A549 (cell line): Measurements from ENCODE around the gene TM4SF1. TPM values are rescaled to one million over a fixed set of nuclear protein-coding genes. Genes with fewer than 3 reads are reported as not detected.

ENCODE experiments used
- ATAC-seq, 2 experiments: fragments of 200-7000 bp in 1 of 2; fragments of >200 bp in 1 of 2; cut with Nextera tagmentation in 1 of 2; cut with Tn5 transposase in 1 of 2; 3 replicates each; pipeline versions ENCODE4 v1.8.0 to v1.9.1; 2018 to 2020; ENCODE audit warnings: mild to moderate bottlenecking in 1 of 2, moderate library complexity in 1 of 2
- CTCF ChIA-PET: fragments of 300-600 bp; sonication (Branson Sonifier 250); formaldehyde crosslinking; extraction: SDS; loops from one replicate; lab custom pipeline; 2021; ENCODE audit warnings: antibody characterized with exemption, inconsistent platforms; lab: Yijun Ruan, JAX
- POLR2A ChIA-PET: fragments of 350-600 bp; formaldehyde crosslinking; extraction: SDS; loops from one replicate; lab custom pipeline; 2021; ENCODE audit warnings: antibody characterized with exemption, inconsistent platforms; lab: Yijun Ruan, JAX
- DNase-seq, 2 experiments: peaks; one replicate each; pipeline versions ENCODE4 v3.0.0 to v3.0.0-alpha.2; 2011 to 2016; ENCODE audit warnings: low read depth in 1 of 2, low spot score in 1 of 2
- FAIRE-seq: peaks from 2 replicates; lab custom pipeline; 2011; peaks lifted over from hg19 to GRCh38; lab: Jason Lieb, UNC
- H3K27ac ChIP-seq, 2 experiments: fragments of >200 bp; sonication (Bioruptor Twin); formaldehyde crosslinking; 3 replicates each; pipeline ENCODE4 v1.5.1; 2016 to 2017
- H3K4me1 ChIP-seq: fragments of >200 bp; sonication (Bioruptor Twin); formaldehyde crosslinking; 3 replicates; pipeline ENCODE4 v1.6.1; 2016
- H3K4me2 ChIP-seq: fragments of >200 bp; sonication (Bioruptor Twin); formaldehyde crosslinking; 3 replicates; pipeline ENCODE4 v1.6.1; 2016
- H3K4me3 ChIP-seq: fragments of >200 bp; sonication (Bioruptor Twin); formaldehyde crosslinking; 3 replicates; pipeline ENCODE4 v1.5.1; 2016
- H3K9me3 ChIP-seq: fragments of >200 bp; sonication (Bioruptor Twin); formaldehyde crosslinking; 3 replicates; pipeline ENCODE4 v1.6.1; 2016
- BHLHE40 ChIP-seq: IDR thresholded peaks from 2 replicates; pipeline ENCODE4 v1.6.1; 2012; ENCODE audit warnings: low read depth, low read length, inconsistent platforms
- CBX8 ChIP-seq: fragments of 200-600 bp; sonication (generic); IDR thresholded peaks from 2 replicates; pipeline ENCODE4 v1.6.1; 2016
- EHMT2 ChIP-seq: fragments of 200-600 bp; sonication (generic); IDR thresholded peaks from 2 replicates; pipeline ENCODE4 v1.6.1; 2016; ENCODE audit warnings: antibody characterized with exemption, low read depth, mild to moderate bottlenecking, moderate library complexity
- EP300 ChIP-seq, 2 experiments: fragments of >200 bp; sonication (Bioruptor Twin); formaldehyde crosslinking; IDR thresholded peaks; 2 replicates in 1 of 2; 3 replicates in 1 of 2; pipeline ENCODE4 v1.6.1; 2016 to 2017
- HDAC2 ChIP-seq: fragments of 200-600 bp; sonication (generic); IDR thresholded peaks from 2 replicates; pipeline ENCODE4 v1.6.1; 2016
- HOXA7 ChIP-seq: fragments of 250-450 bp; sonication (Bioruptor Pico); IDR thresholded peaks from 2 replicates; pipeline ENCODE4 v1.5.0; 2020; ENCODE audit warnings: mild to moderate bottlenecking, moderate library complexity
- HOXB13 ChIP-seq: fragments of 250-450 bp; sonication (Bioruptor Pico); IDR thresholded peaks from 2 replicates; pipeline ENCODE4 v1.5.0; 2020; ENCODE audit warnings: low read depth, mild to moderate bottlenecking, moderate library complexity
- HOXB5 ChIP-seq: fragments of 250-450 bp; sonication (Bioruptor Pico); IDR thresholded peaks from 2 replicates; pipeline ENCODE4 v1.5.0; 2020; ENCODE audit warnings: mild to moderate bottlenecking, moderate library complexity
- KDM5A ChIP-seq: fragments of 200-600 bp; sonication (generic); IDR thresholded peaks from 2 replicates; pipeline ENCODE4 v1.6.1; 2016; ENCODE audit warnings: antibody characterized with exemption, mild to moderate bottlenecking
- MAZ ChIP-seq: fragments of 150-350 bp; IDR thresholded peaks from 2 replicates; pipeline ENCODE4 v1.6.1; 2014; ENCODE audit warnings: antibody characterized with exemption, low read depth, low read length, borderline replicate concordance
- MYC ChIP-seq: IDR thresholded peaks from 2 replicates; pipeline ENCODE4 v1.6.1; 2012; ENCODE audit warnings: mild to moderate bottlenecking, inconsistent platforms, low read length, improper control_type of control experiment, borderline replicate concordance
- NR3C1 ChIP-seq: fragments of >200 bp; sonication (Bioruptor Twin); formaldehyde crosslinking; IDR thresholded peaks from 3 replicates; pipeline ENCODE4 v1.6.1; 2017
- POLR2A ChIP-seq: IDR thresholded peaks from 2 replicates; pipeline ENCODE4 v1.6.1; 2012; ENCODE audit warnings: mild to moderate bottlenecking, low read length
- RFX5 ChIP-seq: fragments of 450-650 bp; IDR thresholded peaks from 2 replicates; pipeline ENCODE4 v1.7.1; 2014; ENCODE audit warnings: antibody characterized with exemption, mild to moderate bottlenecking, moderate library complexity
- SMC3 ChIP-seq: fragments of >200 bp; sonication (Bioruptor Twin); formaldehyde crosslinking; IDR thresholded peaks from 3 replicates; pipeline ENCODE4 v1.6.1; 2018; ENCODE audit warnings: inconsistent platforms
- ZC3H11A ChIP-seq: fragments of 450-650 bp; IDR thresholded peaks from 2 replicates; pipeline ENCODE4 v1.6.1; 2014; ENCODE audit warnings: antibody characterized with exemption, mild to moderate bottlenecking
- ZFP36 ChIP-seq: fragments of 450-650 bp; IDR thresholded peaks from 2 replicates; pipeline ENCODE4 v1.6.1; 2014; ENCODE audit warnings: borderline replicate concordance; ENCODE audit not compliant: partially characterized antibody
- WGBS: methylation state at CpG from one replicate; pipeline ENCODE4 v1.1.6; 2017; ENCODE audit errors: missing lambda C conversion rate; 5-methylcytosine and 5-hydroxymethylcytosine counted together
- polyA plus RNA-seq, 4 experiments: library from polyadenylated mRNA; depleted of rRNA in 3 of 4; stranded (reverse); fragments of >200 nt; fragmentation: RNase III in 1 of 4; extraction: RNeasy Plus Mini Kit Qiagen cat#74134 plus additional on column Dnase treatment in 1 of 4; gene quantifications; 2 replicates in 3 of 4; 3 replicates in 1 of 4; pipeline ENCODE4 v1.2.3, GENCODE V29; 2011 to 2017
- TF ChIP-seq, protein P1 (sequence below): fragments of 450-650 bp; IDR thresholded peaks from 2 replicates; pipeline ENCODE4 v1.6.1; 2014; ENCODE audit warnings: antibody characterized with exemption
- TF ChIP-seq, protein P2 (sequence below): fragments of 150-350 bp; IDR thresholded peaks from 2 replicates; pipeline ENCODE4 v1.6.1; 2014; ENCODE audit warnings: low read depth, mild to moderate bottlenecking, low read length
- TF ChIP-seq, protein P3 (sequence below): fragments of >200 bp; sonication (Bioruptor Twin); formaldehyde crosslinking; IDR thresholded peaks from 3 replicates; pipeline ENCODE4 v1.5.1; 2016
- TF ChIP-seq, protein P4 (sequence below): IDR thresholded peaks from 2 replicates; pipeline ENCODE4 v1.6.1; 2012
- TF ChIP-seq, protein P5 (sequence below): fragments of 200-600 bp; sonication (generic); IDR thresholded peaks from 2 replicates; pipeline ENCODE4 v1.6.1; 2016; ENCODE audit warnings: antibody characterized with exemption, mild to moderate bottlenecking, moderate library complexity
- TF ChIP-seq, protein P6 (sequence below): fragments of >200 bp; sonication (Bioruptor Twin); formaldehyde crosslinking; IDR thresholded peaks from 3 replicates; pipeline ENCODE4 v1.6.1; 2016
- TF ChIP-seq, protein P7 (sequence below): fragments of 250-450 bp; sonication (Bioruptor Pico); IDR thresholded peaks from 2 replicates; pipeline ENCODE4 v1.5.0; 2021; ENCODE audit warnings: mild to moderate bottlenecking, moderate library complexity, borderline replicate concordance

Gene TM4SF1
- polyA plus RNA-seq, 2 of the 4 experiments (the other 2 are of a cell fraction): 828 to 1,208 TPM

DNA sequence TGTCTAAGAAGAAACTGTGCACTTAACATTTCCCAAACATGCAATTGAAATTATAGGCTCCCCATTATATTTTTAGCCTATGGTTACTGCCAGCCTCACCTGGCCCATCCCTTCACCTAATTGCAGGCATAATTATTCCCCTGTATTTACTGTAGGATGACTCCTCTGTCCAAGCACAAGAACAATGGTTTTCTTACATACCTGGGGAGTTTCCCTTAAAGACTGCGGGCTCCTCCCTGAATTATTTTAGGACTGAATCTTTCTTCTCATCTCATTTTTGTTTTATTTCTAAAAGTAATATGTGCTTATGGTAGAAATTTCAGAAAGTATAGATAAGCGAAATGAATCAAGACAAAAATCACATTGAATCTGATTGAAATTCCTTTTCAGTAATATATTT is 11.4 kb downstream of the TM4SF1 start:
- no peak for TF ChIP-seq HDAC2
- TF ChIP-seq MYC: no peak
- no peak for TF ChIP-seq POLR2A
- no peak for TF ChIP-seq EP300 (IDR thresholded peaks at IDR 0.05)
- TF ChIP-seq ZFP36: no peak
- TF ChIP-seq, protein P1, sequence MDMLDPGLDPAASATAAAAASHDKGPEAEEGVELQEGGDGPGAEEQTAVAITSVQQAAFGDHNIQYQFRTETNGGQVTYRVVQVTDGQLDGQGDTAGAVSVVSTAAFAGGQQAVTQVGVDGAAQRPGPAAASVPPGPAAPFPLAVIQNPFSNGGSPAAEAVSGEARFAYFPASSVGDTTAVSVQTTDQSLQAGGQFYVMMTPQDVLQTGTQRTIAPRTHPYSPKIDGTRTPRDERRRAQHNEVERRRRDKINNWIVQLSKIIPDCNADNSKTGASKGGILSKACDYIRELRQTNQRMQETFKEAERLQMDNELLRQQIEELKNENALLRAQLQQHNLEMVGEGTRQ: no peak
- peaks cover 50% of the 10 kb centered on the region for H3K4me1 ChIP-seq
- 91% methylated on average over 2 of the region's 2 CpGs for WGBS
- no peaks in the 10 kb centered on the region for H3K9me3 ChIP-seq
- peak overlapping the region in 1 of 2 experiments; percentile 13; a peak in 2 of 6 replicates for H3K27ac ChIP-seq
- no peak overlapping the region for H3K4me3 ChIP-seq
- H3K4me2 ChIP-seq: no peak overlapping the region
- no peak for DNase-seq
- no peak for ATAC-seq
- ChIA-PET POLR2A (no interaction called here), CTCF (interaction anchor here (0.9 to 1.7 kb wide), 2 partner anchors 18 to 115 kb away, joined by 4 read pairs; no protein-coding TSS in a partner anchor)
- no peak for FAIRE-seq

DNA sequence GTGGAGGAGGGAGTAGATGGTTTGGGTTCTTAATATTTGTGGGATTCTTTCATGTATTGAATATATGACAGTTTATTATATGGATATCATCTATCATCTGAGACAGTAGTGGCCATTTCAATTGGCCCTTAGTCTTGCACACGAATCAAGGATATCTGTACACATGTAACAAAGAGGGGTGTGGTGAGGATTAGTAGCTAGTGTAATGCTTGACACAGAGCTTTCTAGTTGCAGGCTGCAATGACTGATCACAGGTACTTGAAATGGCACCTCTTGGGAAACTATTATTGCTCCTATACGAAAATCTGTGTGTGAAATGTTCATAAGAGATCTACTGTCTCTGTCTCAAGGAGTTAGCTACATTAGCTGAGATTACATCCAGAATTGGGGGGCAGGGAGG is 12.8 kb downstream of the TM4SF1 start:
- POLR2A ChIA-PET: no interaction called here
- H3K4me1 ChIP-seq: peaks cover 36% of the 10 kb centered on the region
- FAIRE-seq: no peak
- no peak for DNase-seq
- TF ChIP-seq MAZ (no peak), EHMT2 (no peak)
- 93% methylated on average over 2 of the region's 2 CpGs for WGBS
- no peak for ATAC-seq
- CTCF ChIA-PET: interaction anchor here (0.7 to 5.3 kb wide), 3 partner anchors 11 to 244 kb away, joined by 4 to 29 read pairs (median 5); no protein-coding TSS in a partner anchor
- no peak overlapping the region for H3K27ac ChIP-seq
- no peak overlapping the region for H3K4me2 ChIP-seq
- H3K4me3 ChIP-seq: no peak overlapping the region
- no peaks in the 10 kb centered on the region for H3K9me3 ChIP-seq

DNA sequence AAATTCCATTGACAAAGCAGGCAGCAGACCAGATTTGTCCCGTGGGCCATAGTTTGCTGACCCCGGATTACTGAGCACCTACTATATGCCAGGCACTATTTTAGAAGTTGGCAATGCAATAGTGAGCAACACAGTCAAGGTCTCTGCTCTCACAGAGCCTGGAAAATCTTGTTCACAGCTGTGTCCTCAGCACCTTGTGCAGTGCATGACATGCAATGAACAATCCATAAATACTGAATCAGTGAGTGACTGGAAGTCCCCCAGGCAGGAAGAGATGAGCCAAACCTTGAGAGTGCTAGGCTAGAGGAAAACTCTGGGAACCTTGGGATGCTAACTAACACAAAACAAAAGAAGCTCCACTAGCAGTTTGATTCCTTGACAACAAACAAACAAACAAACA is 14.4 kb downstream of the TM4SF1 start:
- ATAC-seq: no peak

More for the DNA sequence above, 14.4 kb downstream of the TM4SF1 start:
- Histone ChIP-seq H3K4me1 (peaks cover 20% of the 10 kb centered on the region), H3K9me3 (no peaks in the 10 kb centered on the region), H3K4me2 (no peak overlapping the region), H3K4me3 (no peak overlapping the region)
- no peak for DNase-seq
- 90% methylated on average over 2 of the region's 2 CpGs for WGBS
- ChIA-PET POLR2A (no interaction called here), CTCF (interaction anchor here (0.6 to 5.3 kb wide), 7 partner anchors 9 to 397 kb away, joined by 3 to 29 read pairs (median 3); partner anchors contain the start of gene TM4SF18)
- FAIRE-seq: no peak
- TF ChIP-seq NR3C1: no peak
- TF ChIP-seq, protein P2, sequence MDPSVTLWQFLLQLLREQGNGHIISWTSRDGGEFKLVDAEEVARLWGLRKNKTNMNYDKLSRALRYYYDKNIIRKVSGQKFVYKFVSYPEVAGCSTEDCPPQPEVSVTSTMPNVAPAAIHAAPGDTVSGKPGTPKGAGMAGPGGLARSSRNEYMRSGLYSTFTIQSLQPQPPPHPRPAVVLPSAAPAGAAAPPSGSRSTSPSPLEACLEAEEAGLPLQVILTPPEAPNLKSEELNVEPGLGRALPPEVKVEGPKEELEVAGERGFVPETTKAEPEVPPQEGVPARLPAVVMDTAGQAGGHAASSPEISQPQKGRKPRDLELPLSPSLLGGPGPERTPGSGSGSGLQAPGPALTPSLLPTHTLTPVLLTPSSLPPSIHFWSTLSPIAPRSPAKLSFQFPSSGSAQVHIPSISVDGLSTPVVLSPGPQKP: no peak
- no peak for TF ChIP-seq HOXA7 (CRISPR knock-in tag)
- TF ChIP-seq, protein P3, sequence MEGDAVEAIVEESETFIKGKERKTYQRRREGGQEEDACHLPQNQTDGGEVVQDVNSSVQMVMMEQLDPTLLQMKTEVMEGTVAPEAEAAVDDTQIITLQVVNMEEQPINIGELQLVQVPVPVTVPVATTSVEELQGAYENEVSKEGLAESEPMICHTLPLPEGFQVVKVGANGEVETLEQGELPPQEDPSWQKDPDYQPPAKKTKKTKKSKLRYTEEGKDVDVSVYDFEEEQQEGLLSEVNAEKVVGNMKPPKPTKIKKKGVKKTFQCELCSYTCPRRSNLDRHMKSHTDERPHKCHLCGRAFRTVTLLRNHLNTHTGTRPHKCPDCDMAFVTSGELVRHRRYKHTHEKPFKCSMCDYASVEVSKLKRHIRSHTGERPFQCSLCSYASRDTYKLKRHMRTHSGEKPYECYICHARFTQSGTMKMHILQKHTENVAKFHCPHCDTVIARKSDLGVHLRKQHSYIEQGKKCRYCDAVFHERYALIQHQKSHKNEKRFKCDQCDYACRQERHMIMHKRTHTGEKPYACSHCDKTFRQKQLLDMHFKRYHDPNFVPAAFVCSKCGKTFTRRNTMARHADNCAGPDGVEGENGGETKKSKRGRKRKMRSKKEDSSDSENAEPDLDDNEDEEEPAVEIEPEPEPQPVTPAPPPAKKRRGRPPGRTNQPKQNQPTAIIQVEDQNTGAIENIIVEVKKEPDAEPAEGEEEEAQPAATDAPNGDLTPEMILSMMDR: no peak
- no peak for TF ChIP-seq HOXB5 (CRISPR knock-in tag)
- no peak for TF ChIP-seq BHLHE40
- no peak for TF ChIP-seq CBX8
- no peak for TF ChIP-seq EHMT2
- TF ChIP-seq, protein P4, sequence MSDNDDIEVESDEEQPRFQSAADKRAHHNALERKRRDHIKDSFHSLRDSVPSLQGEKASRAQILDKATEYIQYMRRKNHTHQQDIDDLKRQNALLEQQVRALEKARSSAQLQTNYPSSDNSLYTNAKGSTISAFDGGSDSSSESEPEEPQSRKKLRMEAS: no peak
- TF ChIP-seq ZC3H11A: no peak
- TF ChIP-seq, protein P5, sequence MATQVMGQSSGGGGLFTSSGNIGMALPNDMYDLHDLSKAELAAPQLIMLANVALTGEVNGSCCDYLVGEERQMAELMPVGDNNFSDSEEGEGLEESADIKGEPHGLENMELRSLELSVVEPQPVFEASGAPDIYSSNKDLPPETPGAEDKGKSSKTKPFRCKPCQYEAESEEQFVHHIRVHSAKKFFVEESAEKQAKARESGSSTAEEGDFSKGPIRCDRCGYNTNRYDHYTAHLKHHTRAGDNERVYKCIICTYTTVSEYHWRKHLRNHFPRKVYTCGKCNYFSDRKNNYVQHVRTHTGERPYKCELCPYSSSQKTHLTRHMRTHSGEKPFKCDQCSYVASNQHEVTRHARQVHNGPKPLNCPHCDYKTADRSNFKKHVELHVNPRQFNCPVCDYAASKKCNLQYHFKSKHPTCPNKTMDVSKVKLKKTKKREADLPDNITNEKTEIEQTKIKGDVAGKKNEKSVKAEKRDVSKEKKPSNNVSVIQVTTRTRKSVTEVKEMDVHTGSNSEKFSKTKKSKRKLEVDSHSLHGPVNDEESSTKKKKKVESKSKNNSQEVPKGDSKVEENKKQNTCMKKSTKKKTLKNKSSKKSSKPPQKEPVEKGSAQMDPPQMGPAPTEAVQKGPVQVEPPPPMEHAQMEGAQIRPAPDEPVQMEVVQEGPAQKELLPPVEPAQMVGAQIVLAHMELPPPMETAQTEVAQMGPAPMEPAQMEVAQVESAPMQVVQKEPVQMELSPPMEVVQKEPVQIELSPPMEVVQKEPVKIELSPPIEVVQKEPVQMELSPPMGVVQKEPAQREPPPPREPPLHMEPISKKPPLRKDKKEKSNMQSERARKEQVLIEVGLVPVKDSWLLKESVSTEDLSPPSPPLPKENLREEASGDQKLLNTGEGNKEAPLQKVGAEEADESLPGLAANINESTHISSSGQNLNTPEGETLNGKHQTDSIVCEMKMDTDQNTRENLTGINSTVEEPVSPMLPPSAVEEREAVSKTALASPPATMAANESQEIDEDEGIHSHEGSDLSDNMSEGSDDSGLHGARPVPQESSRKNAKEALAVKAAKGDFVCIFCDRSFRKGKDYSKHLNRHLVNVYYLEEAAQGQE: no peak
- TF ChIP-seq RFX5: no peak
- TF ChIP-seq, protein P6, sequence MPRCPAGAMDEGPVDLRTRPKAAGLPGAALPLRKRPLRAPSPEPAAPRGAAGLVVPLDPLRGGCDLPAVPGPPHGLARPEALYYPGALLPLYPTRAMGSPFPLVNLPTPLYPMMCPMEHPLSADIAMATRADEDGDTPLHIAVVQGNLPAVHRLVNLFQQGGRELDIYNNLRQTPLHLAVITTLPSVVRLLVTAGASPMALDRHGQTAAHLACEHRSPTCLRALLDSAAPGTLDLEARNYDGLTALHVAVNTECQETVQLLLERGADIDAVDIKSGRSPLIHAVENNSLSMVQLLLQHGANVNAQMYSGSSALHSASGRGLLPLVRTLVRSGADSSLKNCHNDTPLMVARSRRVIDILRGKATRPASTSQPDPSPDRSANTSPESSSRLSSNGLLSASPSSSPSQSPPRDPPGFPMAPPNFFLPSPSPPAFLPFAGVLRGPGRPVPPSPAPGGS: no peak
- TF ChIP-seq HOXB13 (CRISPR knock-in tag): no peak
- no peak for TF ChIP-seq HDAC2
- TF ChIP-seq, protein P7, sequence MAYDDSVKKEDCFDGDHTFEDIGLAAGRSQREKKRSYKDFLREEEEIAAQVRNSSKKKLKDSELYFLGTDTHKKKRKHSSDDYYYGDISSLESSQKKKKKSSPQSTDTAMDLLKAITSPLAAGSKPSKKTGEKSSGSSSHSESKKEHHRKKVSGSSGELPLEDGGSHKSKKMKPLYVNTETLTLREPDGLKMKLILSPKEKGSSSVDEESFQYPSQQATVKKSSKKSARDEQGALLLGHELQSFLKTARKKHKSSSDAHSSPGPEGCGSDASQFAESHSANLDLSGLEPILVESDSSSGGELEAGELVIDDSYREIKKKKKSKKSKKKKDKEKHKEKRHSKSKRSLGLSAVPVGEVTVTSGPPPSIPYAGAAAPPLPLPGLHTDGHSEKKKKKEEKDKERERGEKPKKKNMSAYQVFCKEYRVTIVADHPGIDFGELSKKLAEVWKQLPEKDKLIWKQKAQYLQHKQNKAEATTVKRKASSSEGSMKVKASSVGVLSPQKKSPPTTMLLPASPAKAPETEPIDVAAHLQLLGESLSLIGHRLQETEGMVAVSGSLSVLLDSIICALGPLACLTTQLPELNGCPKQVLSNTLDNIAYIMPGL (CRISPR knock-in tag): no peak
- no peak for TF ChIP-seq KDM5A
- TF ChIP-seq SMC3: no peak
- TF ChIP-seq, all 56 proteins: peak for 0
- peak overlapping the region in 1 of 2 experiments; percentile 29; a peak in 1 of 6 replicates for H3K27ac ChIP-seq
